ENCODE data around the gene CHMP2A.

GRCh38 chr19:58553799-58554493 lies 959 bp downstream of the CHMP2A start:
- TF ChIP-seq RCOR1 (IDR thresholded peaks at IDR 0.05; ENCODE audit: insufficient replicate concordance, low read length) (no peak), CTCF (conservative IDR thresholded peaks at IDR 0.05; ENCODE audit: low read depth, low read length) (no peak), POLR2A (IDR thresholded peaks at IDR 0.05; ENCODE audit: low read depth, low read length) (no peak; the same call in 1 of the 2 replicates), USF2 (IDR thresholded peaks at IDR 0.05; ENCODE audit: low read depth, low read length) (no peak), MXI1 (IDR thresholded peaks at IDR 0.05; ENCODE audit: borderline replicate concordance, low read depth, low read length) (no peak), NFE2L2 (IDR thresholded peaks at IDR 0.05; ENCODE audit: low read depth, low read length) (no peak), MAZ (IDR thresholded peaks at IDR 0.05; ENCODE audit: borderline replicate concordance, low read depth, low read length) (no peak), RFX5 (IDR thresholded peaks at IDR 0.05; ENCODE audit: low read depth, low read length) (no peak)
